Measurements from ENCODE around the gene ATF7. TPM values are rescaled to one million over a fixed set of nuclear protein-coding genes. Genes with fewer than 3 reads are reported as not detected.
"Not testable (repeated sequence)": the region's sequence is repeated elsewhere in the genome, so short reads cannot be mapped to it uniquely, and the experiment has no call there.

ATF7 gene
- polyA plus RNA-seq, 1 of the 3 experiments (the other 2 are of a cell fraction): 12.8 TPM

- TF ChIP-seq RXRA (IDR thresholded peaks at IDR 0.05; ENCODE audit: borderline replicate concordance, low read depth): no peak
- no peak for TF ChIP-seq SIN3A (IDR thresholded peaks at IDR 0.05; ENCODE audit: borderline replicate concordance, low read depth, low read length)
- TF ChIP-seq ELF1 (IDR thresholded peaks at IDR 0.05): no peak
Measured at GRCh38 chr12:53567961-53568808, 58.0 kb downstream of the ATF7 start (continued).

GRCh38 chr12:53565376-53565775 lies 60.8 kb downstream of the ATF7 start:
- 82% methylated on average over 5 of the region's 5 CpGs for WGBS (ENCODE audit: low lambda C conversion rate)
- H3K9me2 ChIP-seq; H3K9me3 ChIP-seq; H3K4me2 ChIP-seq; H3K9ac ChIP-seq; H3K36me3 ChIP-seq (replicated peaks in 1 of 2; ENCODE audit: control insufficient read depth in 1 of 2, insufficient read depth in 2 of 2, low read length in 1 of 2); H3K27ac ChIP-seq (ENCODE audit: low read depth in 2 of 2, low read length in 1 of 2); H3K27me3 ChIP-seq (ENCODE audit: insufficient read depth); POLR2A ChIA-PET; H3K4me3 ChIP-seq (ENCODE audit: low read depth in 2 of 2, low read length in 1 of 2); DNase-seq; H3K79me2 ChIP-seq (ENCODE audit: insufficient read depth); H2AFZ ChIP-seq (ENCODE audit: low read depth): not testable (repeated sequence)
- CTCF ChIA-PET: interaction anchor here (1.1 to 4.8 kb wide), 2 partner anchors 22 to 57 kb away, joined by 3 to 22 read pairs; no protein-coding TSS in a partner anchor
- Histone ChIP-seq H3K4me1 (ENCODE audit: control insufficient read depth in 1 of 2, insufficient read depth in 2 of 2, low read depth in 1 of 2, low read length in 1 of 2) (peaks cover 3 to 19% of the 10 kb centered on the region in 2 experiments; a peak in 3 of 4 replicates), H4K20me1 (ENCODE audit: insufficient read depth) (peaks cover 19% of the 10 kb centered on the region), H3F3A (replicated peaks; ENCODE audit: insufficient read depth) (peaks cover 33% of the 10 kb centered on the region)

GRCh38 chr12:53564941-53565340 lies 61.2 kb downstream of the ATF7 start:
- no peaks in the 10 kb centered on the region for H3K36me3 ChIP-seq (replicated peaks in 1 of 2; ENCODE audit: control insufficient read depth in 1 of 2, insufficient read depth in 2 of 2, low read length in 1 of 2)
- no peak overlapping the region for H3K27ac ChIP-seq (ENCODE audit: low read depth in 2 of 2, low read length in 1 of 2)
- no peak overlapping the region for H3K4me2 ChIP-seq
- no peak overlapping the region for H2AFZ ChIP-seq (ENCODE audit: low read depth)
- H3K4me3 ChIP-seq (ENCODE audit: low read depth in 2 of 2, low read length in 1 of 2): no peak overlapping the region
- TF ChIP-seq CHD2 (IDR thresholded peaks at IDR 0.05; ENCODE audit: low read length, partially characterized antibody): no peak
- TF ChIP-seq NFIC (IDR thresholded peaks at IDR 0.05; ENCODE audit: borderline replicate concordance): no peak
- TF ChIP-seq POLR2AphosphoS5 (IDR thresholded peaks at IDR 0.05; ENCODE audit: low read depth, low read length): no peak
- TF ChIP-seq FOSL2 (IDR thresholded peaks at IDR 0.05; ENCODE audit: borderline replicate concordance, low read depth): no peak
- TF ChIP-seq NRF1 (IDR thresholded peaks at IDR 0.05; ENCODE audit: low read depth, low read length): no peak
- no peak for TF ChIP-seq MXI1 (IDR thresholded peaks at IDR 0.05; ENCODE audit: low read depth, low read length)
- TF ChIP-seq FOXJ3 (CRISPR knock-in tag; IDR thresholded peaks at IDR 0.05): no peak
- TF ChIP-seq USF1 (IDR thresholded peaks at IDR 0.05; ENCODE audit: borderline replicate concordance, low read depth): no peak
- TF ChIP-seq RXRA (IDR thresholded peaks at IDR 0.05; ENCODE audit: borderline replicate concordance, low read depth): no peak
- TF ChIP-seq MAX (IDR thresholded peaks at IDR 0.05; ENCODE audit: low read depth): no peak
- TF ChIP-seq TEAD4 (IDR thresholded peaks at IDR 0.05; ENCODE audit: borderline replicate concordance, insufficient read depth): no peak
- TF ChIP-seq ZBTB33 (IDR thresholded peaks at IDR 0.05; ENCODE audit: borderline replicate concordance, low read depth): no peak
- TF ChIP-seq IRF3 (IDR thresholded peaks at IDR 0.05; ENCODE audit: low read depth, low read length): no peak
- no peak for TF ChIP-seq SIN3A (IDR thresholded peaks at IDR 0.05; ENCODE audit: borderline replicate concordance, low read depth, low read length)
- no peak for TF ChIP-seq CTCF (IDR thresholded peaks at IDR 0.05)
- no peak for TF ChIP-seq RCOR1 (IDR thresholded peaks at IDR 0.05; ENCODE audit: low read length)
- POLR2A ChIA-PET: no interaction called here
- no peaks in the 10 kb centered on the region for H3K9me3 ChIP-seq
- no peaks in the 10 kb centered on the region for H3K27me3 ChIP-seq (ENCODE audit: insufficient read depth)
- peaks cover 32% of the 10 kb centered on the region for H3F3A ChIP-seq (replicated peaks; ENCODE audit: insufficient read depth)
- peaks cover 5% of the 10 kb centered on the region; the same call in 1 of the 2 replicates for H3K79me2 ChIP-seq (ENCODE audit: insufficient read depth)
- CTCF ChIA-PET: interaction anchor here (1.1 to 4.8 kb wide), 2 partner anchors 22 to 57 kb away, joined by 3 to 22 read pairs; no protein-coding TSS in a partner anchor
- no peaks in the 10 kb centered on the region for H3K9me2 ChIP-seq
- no peak for DNase-seq
- peaks cover 2 to 19% of the 10 kb centered on the region in 2 experiments; a peak in 3 of 4 replicates for H3K4me1 ChIP-seq (ENCODE audit: control insufficient read depth in 1 of 2, insufficient read depth in 2 of 2, low read depth in 1 of 2, low read length in 1 of 2)
- H4K20me1 ChIP-seq (ENCODE audit: insufficient read depth): peaks cover 19% of the 10 kb centered on the region
- H3K9ac ChIP-seq: no peak overlapping the region

All from SK-N-SH (cell line).